ENCODE measurements around the gene PRAME.
"Not testable (repeated sequence)": the region's sequence is repeated elsewhere in the genome, so short reads cannot be mapped to it uniquely, and the experiment has no call there.

Gene PRAME

GRCh38 chr22:22588485-22589164 lies 29.6 kb upstream of the PRAME start:
- DNase-seq (ENCODE audit: low spot score): no peak

GRCh38 chr22:22587577-22588188 lies 28.6 kb upstream of the PRAME start:
- DNase-seq (ENCODE audit: low spot score): no peak
- no peak for TF ChIP-seq CTCF (IDR thresholded peaks at IDR 0.05; ENCODE audit: extremely low read depth, missing control alignments)

More at GRCh38 chr22:22588485-22589164, 29.6 kb upstream of the PRAME start:
- TF ChIP-seq CTCF (IDR thresholded peaks at IDR 0.05; ENCODE audit: extremely low read depth, missing control alignments): no peak

GRCh38 chr22:22584722-22585121 lies 25.7 kb upstream of the PRAME start:
- DNase-seq (ENCODE audit: low spot score): no peak
- no peak for TF ChIP-seq CTCF (IDR thresholded peaks at IDR 0.05; ENCODE audit: extremely low read depth, missing control alignments)

- no peak for TF ChIP-seq CTCF (IDR thresholded peaks at IDR 0.05; ENCODE audit: extremely low read depth, missing control alignments)
- DNase-seq (ENCODE audit: low spot score): no peak
Measured at GRCh38 chr22:22583030-22583429, 24.0 kb upstream of the PRAME start.

- not testable (repeated sequence) for DNase-seq (ENCODE audit: low spot score)
Measured at GRCh38 chr22:22581524-22581923, 22.5 kb upstream of the PRAME start.

- no peak for TF ChIP-seq CTCF (IDR thresholded peaks at IDR 0.05; ENCODE audit: extremely low read depth, missing control alignments)
- DNase-seq (ENCODE audit: low spot score): no peak
Measured at GRCh38 chr22:22579869-22580604, 21.0 kb upstream of the PRAME start.

- DNase-seq (ENCODE audit: low spot score): no peak
- no peak for TF ChIP-seq CTCF (IDR thresholded peaks at IDR 0.05; ENCODE audit: extremely low read depth, missing control alignments)
Measured at GRCh38 chr22:22578702-22579424, 19.8 kb upstream of the PRAME start.
